Activated T-cell treated with anti-CD3 and anti-CD28 coated beads, Interleukin-2, amount 50 U/mL, for 24 hours (primary cell): ENCODE results near the gene OTOP1.
A peak's percentile ranks its signal among the peaks of the same experiment; 100 is the strongest.
"Not testable (repeated sequence)": the region's sequence is repeated elsewhere in the genome, so short reads cannot be mapped to it uniquely, and the experiment has no call there.

ENCODE experiments used
- DNase-seq: peaks from one replicate; pipeline ENCODE4 v3.0.0-alpha.2; 2020
- H3K27ac Mint-ChIP-seq: 2 replicates; pipeline ENCODE4 v1.8.0; 2020; ENCODE audit warnings: mild to moderate bottlenecking, mixed read lengths
- H3K27me3 Mint-ChIP-seq: 2 replicates; pipeline ENCODE4 v1.8.0; 2020; ENCODE audit warnings: mixed read lengths
- H3K36me3 Mint-ChIP-seq: 2 replicates; pipeline ENCODE4 v1.8.0; 2020; ENCODE audit warnings: low read depth, mixed read lengths
- H3K4me1 Mint-ChIP-seq: 2 replicates; pipeline ENCODE4 v1.8.0; 2020; ENCODE audit warnings: low read depth, mixed read lengths
- H3K4me3 Mint-ChIP-seq: 2 replicates; pipeline ENCODE4 v1.8.0; 2020; ENCODE audit warnings: mild to moderate bottlenecking, moderate library complexity, mixed read lengths
- H3K9me3 Mint-ChIP-seq: 2 replicates; pipeline ENCODE4 v1.8.0; 2020; ENCODE audit warnings: mixed read lengths

OTOP1 gene

GRCh38 chr4:4249342-4249741 lies 22.6 kb upstream of the OTOP1 start:
- H3K27me3 Mint-ChIP-seq, H3K9me3 Mint-ChIP-seq, DNase-seq: not testable (repeated sequence)
- peak overlapping the region; percentile 96 for H3K4me3 Mint-ChIP-seq
- H3K36me3 Mint-ChIP-seq, result peaks cover 34% of the 10 kb centered on the region
- H3K27ac Mint-ChIP-seq, result peak overlapping the region; percentile 98
- peaks cover 28% of the 10 kb centered on the region for H3K4me1 Mint-ChIP-seq

- no peak for DNase-seq
- H3K27ac Mint-ChIP-seq, result peak overlapping the region; percentile 98
- H3K36me3 Mint-ChIP-seq, result peaks cover 39% of the 10 kb centered on the region
- peak overlapping the region; percentile 96 for H3K4me3 Mint-ChIP-seq
- H3K27me3 Mint-ChIP-seq, result no peaks in the 10 kb centered on the region
- peaks cover 28% of the 10 kb centered on the region for H3K4me1 Mint-ChIP-seq
- H3K9me3 Mint-ChIP-seq, result no peaks in the 10 kb centered on the region
Observed at GRCh38 chr4:4248885-4249203, 22.1 kb upstream of the OTOP1 start.

DNA sequence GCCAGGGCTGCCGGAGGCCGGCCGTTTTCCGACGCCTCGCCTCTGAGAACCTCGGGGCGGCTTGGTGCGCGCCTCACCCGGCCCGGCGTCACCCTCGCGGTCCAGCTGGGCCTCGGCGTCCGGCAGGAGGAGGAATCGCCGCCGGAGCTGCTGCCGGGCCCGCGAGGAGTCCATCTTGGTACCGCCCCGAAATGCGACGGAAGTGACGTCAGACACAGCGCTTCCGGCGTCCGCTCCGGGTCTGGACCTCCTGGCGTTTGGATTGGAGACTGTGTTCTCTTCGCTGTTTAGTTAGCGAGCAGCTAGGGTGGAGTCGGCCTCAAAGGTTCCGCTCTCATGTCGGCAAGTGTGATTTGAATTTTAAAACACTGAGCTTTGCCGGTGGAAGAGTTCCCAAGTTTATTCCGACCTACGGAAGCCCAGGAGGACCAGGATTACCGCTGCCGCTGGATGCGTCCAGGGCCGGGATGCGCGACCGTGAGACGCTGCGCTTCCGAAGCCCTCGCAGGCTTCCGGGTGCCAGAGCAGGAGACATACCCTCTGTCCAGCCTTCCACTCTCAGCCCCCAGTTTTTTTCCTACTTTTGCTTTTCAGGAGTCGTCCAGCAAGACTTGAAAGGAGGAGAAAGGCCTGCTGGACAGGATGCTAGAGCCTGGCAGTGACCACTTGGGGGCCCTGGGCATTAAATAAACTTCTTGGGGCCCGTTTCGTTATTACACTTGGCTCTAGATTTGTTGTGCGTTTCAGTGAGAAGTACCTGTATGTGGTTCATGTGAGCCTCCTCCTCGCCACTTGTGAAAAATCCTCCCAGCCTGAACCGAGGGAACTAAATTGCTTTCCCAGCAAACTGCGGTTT lies 21.5 kb upstream of the OTOP1 start, which contains the start of gene TMEM128:
Gene TMEM128 (minus strand): TSS at position 195 of the 856 bp plus-strand sequence. CDS start 21 bp downstream, at position 174.
- no peaks in the 10 kb centered on the region for H3K27me3 Mint-ChIP-seq
- H3K9me3 Mint-ChIP-seq, result no peaks in the 10 kb centered on the region
- peaks cover 28% of the 10 kb centered on the region for H3K4me1 Mint-ChIP-seq
- peak; percentile 95 for DNase-seq
- H3K27ac Mint-ChIP-seq, result peak within 1 kb of the TSS; percentile 98
- peak within 1 kb of the TSS; percentile 96 for H3K4me3 Mint-ChIP-seq
- H3K36me3 Mint-ChIP-seq, result peaks cover 45% of the 10 kb centered on the region

- H3K27me3 Mint-ChIP-seq, result no peaks in the 10 kb centered on the region
Observed at GRCh38 chr4:4247696-4248028, 20.9 kb upstream of the OTOP1 start.

GRCh38 chr4:4245172-4245571 lies 18.4 kb upstream of the OTOP1 start:
- H3K27me3 Mint-ChIP-seq, result no peaks in the 10 kb centered on the region
- no peak for DNase-seq
- H3K27ac Mint-ChIP-seq, result peak overlapping the region; percentile 23
- H3K36me3 Mint-ChIP-seq, result peaks cover 71% of the 10 kb centered on the region
- H3K4me1 Mint-ChIP-seq, result peaks cover 25% of the 10 kb centered on the region
- no peak overlapping the region for H3K4me3 Mint-ChIP-seq
- no peaks in the 10 kb centered on the region for H3K9me3 Mint-ChIP-seq

More at GRCh38 chr4:4247696-4248028, 20.9 kb upstream of the OTOP1 start:
- H3K27ac Mint-ChIP-seq, result peak overlapping the region; percentile 98
- H3K4me1 Mint-ChIP-seq, result peaks cover 24% of the 10 kb centered on the region
- H3K36me3 Mint-ChIP-seq, result peaks cover 49% of the 10 kb centered on the region
- H3K4me3 Mint-ChIP-seq, result peak overlapping the region; percentile 96
- DNase-seq, result no peak
- no peaks in the 10 kb centered on the region for H3K9me3 Mint-ChIP-seq

GRCh38 chr4:4239551-4239950 lies 12.8 kb upstream of the OTOP1 start:
- H3K9me3 Mint-ChIP-seq, H3K4me1 Mint-ChIP-seq, DNase-seq, H3K27ac Mint-ChIP-seq, H3K4me3 Mint-ChIP-seq, H3K27me3 Mint-ChIP-seq: not testable (repeated sequence)
- H3K36me3 Mint-ChIP-seq, result peaks cover 90% of the 10 kb centered on the region

DNA sequence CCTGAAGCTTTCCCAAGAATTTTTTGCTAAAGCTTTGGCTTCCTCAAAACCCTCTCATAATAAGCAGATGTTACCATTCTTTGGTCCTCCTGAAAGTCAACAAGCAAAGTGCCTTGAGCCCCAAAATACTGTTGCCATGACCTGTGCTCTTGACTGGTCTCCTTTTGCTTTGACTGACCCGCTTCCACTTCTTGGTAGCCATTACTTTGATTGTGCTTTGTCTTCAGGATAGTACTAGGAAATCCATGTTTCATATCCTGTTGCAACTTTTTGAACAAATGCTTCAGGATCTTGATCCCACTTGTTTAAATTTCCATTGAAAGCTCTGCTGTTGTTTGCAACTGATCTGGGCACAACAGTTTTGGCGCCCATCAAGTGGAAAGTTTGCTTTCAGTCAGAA lies 6.9 kb upstream of the OTOP1 start:
- Mint-ChIP-seq H3K36me3 (peaks cover 44% of the 10 kb centered on the region), H3K4me1 (no peaks in the 10 kb centered on the region), H3K4me3 (no peak overlapping the region), H3K9me3 (peaks cover 10% of the 10 kb centered on the region), H3K27me3 (peaks cover 19% of the 10 kb centered on the region), H3K27ac (no peak overlapping the region)
- no peak for DNase-seq

DNA sequence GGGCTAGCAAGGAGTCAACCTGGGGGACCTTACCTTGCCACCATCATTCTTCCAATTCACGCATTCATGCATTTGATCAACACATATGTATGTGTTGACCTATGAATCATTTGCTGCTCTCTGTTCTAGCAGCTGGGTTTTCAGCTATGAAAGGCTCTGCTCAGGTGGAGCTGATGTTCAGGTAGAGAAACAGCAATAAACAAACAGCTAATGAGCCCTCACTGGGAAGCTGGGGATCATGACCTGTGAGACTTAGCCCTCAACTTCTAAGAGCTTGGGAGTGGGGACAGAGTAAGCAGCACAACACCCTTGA lies 1.6 kb upstream of the OTOP1 start:
- H3K4me1 Mint-ChIP-seq, result peaks cover 9% of the 10 kb centered on the region
- peaks cover 67% of the 10 kb centered on the region for H3K27me3 Mint-ChIP-seq
- peaks cover 2% of the 10 kb centered on the region for H3K9me3 Mint-ChIP-seq
- H3K36me3 Mint-ChIP-seq, result peaks cover 2% of the 10 kb centered on the region
- no peak overlapping the region for H3K4me3 Mint-ChIP-seq
- H3K27ac Mint-ChIP-seq, result no peak overlapping the region
- no peak for DNase-seq

DNA sequence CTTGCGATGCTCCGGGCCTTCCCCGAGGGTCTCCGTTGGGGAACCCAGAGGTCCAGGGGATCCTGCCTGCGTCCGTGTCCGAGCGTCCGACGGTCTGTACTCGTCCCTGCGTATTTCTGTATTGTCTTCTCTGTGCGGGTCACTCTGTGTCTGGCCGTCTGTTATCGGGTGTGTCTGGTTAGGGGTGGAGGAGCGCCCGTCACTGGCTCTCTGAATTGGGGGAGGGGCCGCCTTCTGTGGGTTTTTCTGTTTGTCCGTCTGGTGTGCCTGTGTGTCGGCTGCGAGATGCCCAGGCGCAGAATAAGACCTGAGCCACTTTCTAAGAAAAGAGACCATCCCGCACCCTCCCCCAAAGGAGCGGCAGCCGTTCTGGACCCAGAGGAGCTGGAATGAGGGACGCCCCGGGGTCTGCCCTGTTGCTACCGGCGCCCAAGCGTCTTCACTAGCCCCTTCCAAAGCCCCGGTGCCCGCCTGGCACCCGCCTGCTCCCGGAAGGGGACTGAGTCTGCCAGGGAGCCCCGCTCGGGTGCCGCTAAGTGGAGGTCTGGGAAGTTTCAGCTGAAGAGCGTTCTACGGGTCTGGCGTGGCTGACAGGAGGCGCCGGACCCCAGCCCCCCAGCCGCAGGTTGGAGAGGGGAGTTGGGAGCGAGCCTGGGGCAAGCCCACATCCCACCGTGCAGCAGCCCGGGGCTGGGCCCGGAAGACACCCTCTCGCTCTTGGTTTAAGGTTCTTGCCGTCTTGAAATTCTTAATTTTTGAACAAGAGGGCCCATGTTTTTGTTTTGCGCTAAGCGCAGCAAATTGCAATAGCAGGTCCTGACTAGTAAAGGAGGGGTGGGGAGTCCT lies 1.0 kb upstream of the OTOP1 start:
- Mint-ChIP-seq H3K27me3 (peaks cover 73% of the 10 kb centered on the region), H3K4me1 (peaks cover 9% of the 10 kb centered on the region), H3K4me3 (no peak overlapping the region), H3K36me3 (no peaks in the 10 kb centered on the region), H3K27ac (no peak overlapping the region), H3K9me3 (no peaks in the 10 kb centered on the region)
- no peak for DNase-seq

DNA sequence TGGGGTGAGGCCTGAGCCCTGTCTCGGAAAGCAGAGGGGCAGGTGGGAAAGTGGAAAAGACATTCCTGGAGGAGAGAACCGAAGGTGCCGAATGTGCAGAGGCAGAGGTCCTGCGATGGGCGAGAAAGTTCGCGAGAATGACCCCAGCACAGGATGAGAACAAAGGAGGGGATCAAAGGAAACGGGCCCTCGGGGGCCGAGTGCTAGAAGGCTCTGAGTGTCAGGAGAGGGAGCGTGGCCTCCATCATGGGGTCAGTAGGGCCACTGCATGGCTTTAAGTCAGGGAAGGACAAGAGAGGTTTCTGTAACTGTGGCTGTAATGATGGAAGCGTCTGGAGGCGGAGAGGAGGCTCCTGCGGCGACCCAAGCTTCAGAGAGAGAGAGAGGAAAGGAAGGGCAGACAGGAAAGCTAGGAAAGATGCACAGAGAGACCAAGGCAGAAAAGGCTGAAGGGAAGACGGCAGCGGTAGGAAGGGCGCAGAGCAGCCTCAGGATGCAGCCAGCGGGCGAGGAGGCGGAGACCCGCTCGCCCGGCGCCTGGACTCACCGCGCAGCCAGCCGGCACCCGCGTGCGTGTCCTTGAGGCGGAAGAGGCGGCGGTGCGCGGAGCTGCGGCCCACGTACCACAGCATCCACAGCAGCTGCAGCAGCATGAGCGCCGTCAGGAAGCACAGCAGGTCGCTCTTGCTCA lies 669 bp downstream of the OTOP1 start:
- no peaks in the 10 kb centered on the region for H3K36me3 Mint-ChIP-seq
- peaks cover 9% of the 10 kb centered on the region for H3K4me1 Mint-ChIP-seq
- H3K9me3 Mint-ChIP-seq, result no peaks in the 10 kb centered on the region
- peaks cover 87% of the 10 kb centered on the region for H3K27me3 Mint-ChIP-seq
- no peak overlapping the region for H3K4me3 Mint-ChIP-seq
- DNase-seq, result no peak
- no peak overlapping the region for H3K27ac Mint-ChIP-seq

- Mint-ChIP-seq H3K9me3 (no peaks in the 10 kb centered on the region), H3K27me3 (peaks cover 31% of the 10 kb centered on the region), H3K4me3 (no peak overlapping the region), H3K27ac (no peak overlapping the region), H3K36me3 (no peaks in the 10 kb centered on the region), H3K4me1 (no peaks in the 10 kb centered on the region)
- DNase-seq, result no peak
Observed at GRCh38 chr4:4217113-4217512, 9.6 kb downstream of the OTOP1 start.

- DNase-seq, result no peak
- no peak overlapping the region for H3K27ac Mint-ChIP-seq
- H3K4me3 Mint-ChIP-seq, result no peak overlapping the region
- no peaks in the 10 kb centered on the region for H3K9me3 Mint-ChIP-seq
- H3K27me3 Mint-ChIP-seq, result peaks cover 30% of the 10 kb centered on the region
- H3K36me3 Mint-ChIP-seq, result no peaks in the 10 kb centered on the region
- H3K4me1 Mint-ChIP-seq, result no peaks in the 10 kb centered on the region
Observed at GRCh38 chr4:4216648-4217047, 10.1 kb downstream of the OTOP1 start.

DNA sequence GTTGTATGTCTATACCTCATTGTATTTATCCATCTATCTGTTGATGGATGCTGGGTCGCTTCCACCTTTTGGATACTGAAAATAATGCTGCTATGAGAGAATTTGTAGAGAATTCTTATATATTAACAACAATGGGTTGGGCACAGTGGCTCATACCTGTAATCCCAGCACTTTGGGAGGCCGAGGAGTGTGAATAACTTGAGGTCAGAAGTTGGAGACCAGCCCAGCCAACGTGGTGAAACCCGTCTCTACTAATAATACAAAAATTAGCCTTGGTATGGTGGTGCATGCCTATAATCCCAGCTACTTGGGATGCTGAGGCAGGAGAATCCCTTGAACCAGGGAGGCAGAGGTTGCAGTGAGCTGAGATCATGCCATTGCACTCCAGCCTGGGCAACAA lies 13.1 kb downstream of the OTOP1 start:
- not testable (repeated sequence) for H3K9me3 Mint-ChIP-seq, H3K27ac Mint-ChIP-seq, H3K4me3 Mint-ChIP-seq, H3K36me3 Mint-ChIP-seq, DNase-seq, H3K4me1 Mint-ChIP-seq
- H3K27me3 Mint-ChIP-seq, result peaks cover 40% of the 10 kb centered on the region

GRCh38 chr4:4206204-4206603 lies 20.5 kb downstream of the OTOP1 start:
- no peaks in the 10 kb centered on the region for H3K36me3 Mint-ChIP-seq
- peaks cover 63% of the 10 kb centered on the region for H3K27me3 Mint-ChIP-seq
- H3K4me1 Mint-ChIP-seq, result no peaks in the 10 kb centered on the region
- H3K9me3 Mint-ChIP-seq, result no peaks in the 10 kb centered on the region
- DNase-seq, result no peak
- no peak overlapping the region for H3K4me3 Mint-ChIP-seq
- H3K27ac Mint-ChIP-seq, result no peak overlapping the region

DNA sequence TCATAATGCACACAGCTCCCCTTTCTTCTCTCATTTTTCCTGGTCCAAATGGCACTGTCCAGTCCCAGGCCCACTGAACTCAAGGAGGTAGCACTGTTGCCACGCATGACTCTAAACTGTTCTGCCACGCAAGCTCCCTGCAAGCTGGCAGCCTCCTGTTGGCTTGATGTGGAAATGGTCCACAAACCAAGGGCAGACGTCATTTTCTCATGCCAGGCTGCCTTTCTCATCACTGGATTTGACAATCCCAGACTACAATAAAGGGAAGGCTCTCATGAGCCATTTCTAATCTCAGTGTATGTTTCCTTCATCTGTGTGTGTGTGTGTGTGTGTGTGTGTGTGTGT lies 22.4 kb downstream of the OTOP1 start:
- Mint-ChIP-seq H3K9me3 (no peaks in the 10 kb centered on the region), H3K4me1 (no peaks in the 10 kb centered on the region), H3K36me3 (no peaks in the 10 kb centered on the region), H3K27ac (no peak overlapping the region), H3K4me3 (no peak overlapping the region), H3K27me3 (peaks cover 47% of the 10 kb centered on the region)
- no peak for DNase-seq
